ENCODE data around the gene NYNRIN.

Gene NYNRIN

GRCh38 chr14:24416932-24417619 is 18.3 kb downstream of the NYNRIN start:
- no peak for DNase-seq

- DNase-seq, result no peak
Measured at GRCh38 chr14:24417832-24418491, 19.2 kb downstream of the NYNRIN start.

GRCh38 chr14:24418492-24418873 is 19.7 kb downstream of the NYNRIN start:
- no peak for DNase-seq

- no peak for DNase-seq
Measured at GRCh38 chr14:24422261-24422660, 23.5 kb downstream of the NYNRIN start.

GRCh38 chr14:24422694-24423601 is 24.1 kb downstream of the NYNRIN start:
- no peak for DNase-seq

GRCh38 chr14:24425704-24426103 is 26.9 kb downstream of the NYNRIN start:
- DNase-seq, result peak; percentile 35

- DNase-seq, result peak; percentile 53
Measured at GRCh38 chr14:24426150-24426911, 27.5 kb downstream of the NYNRIN start.

- DNase-seq, result peak; percentile 87
Measured at GRCh38 chr14:24426912-24427536, 28.2 kb downstream of the NYNRIN start.

- no peak for DNase-seq
Measured at GRCh38 chr14:24427537-24428508, 29.0 kb downstream of the NYNRIN start.

GRCh38 chr14:24428628-24429394 is 30.0 kb downstream of the NYNRIN start:
- DNase-seq, result peak; percentile 31

- DNase-seq, result peak; percentile 92
Measured at GRCh38 chr14:24429395-24430142, 30.8 kb downstream of the NYNRIN start, which contains the start of the genes CBLN3 and KHNYN. TSS of gene CBLN3 (minus strand) at chr14:24429668. CDS start at chr14:24429054, 614 bp downstream. TSS of gene KHNYN (plus strand) at chr14:24429954. CDS start at chr14:24430731, 777 bp downstream.

- peak; percentile 77 for DNase-seq
Measured at GRCh38 chr14:24430143-24430681, 31.4 kb downstream of the NYNRIN start.

GRCh38 chr14:24430682-24431568 is 32.1 kb downstream of the NYNRIN start:
- peak; percentile 28 for DNase-seq

- DNase-seq, result peak; percentile 94
Measured at GRCh38 chr14:24431569-24432258, 32.9 kb downstream of the NYNRIN start.

GRCh38 chr14:24432259-24433131 is 33.7 kb downstream of the NYNRIN start:
- no peak for DNase-seq

GRCh38 chr14:24434036-24434435 is 35.2 kb downstream of the NYNRIN start:
- DNase-seq, result no peak
